ENCODE measurements around the gene STPG3.

STPG3 gene

GRCh38 chr9:137254624-137255447 lies 3.8 kb downstream of the STPG3 start, which contains the start of gene NELFB:
TSS of gene NELFB (plus strand) at chr9:137255327.
- Histone ChIP-seq H3K27ac (ENCODE audit: low read length) (peak within 1 kb of the TSS; percentile 61; the same call in 1 of the 2 replicates), H3K4me2 (ENCODE audit: low read depth, low read length) (peak within 1 kb of the TSS; percentile 98), H3K36me3 (replicated peaks; ENCODE audit: insufficient read depth, low read length) (peaks cover 4% of the 10 kb centered on the region; the same call in 1 of the 2 replicates), H4K20me1 (ENCODE audit: insufficient read depth, low read length) (no peaks in the 10 kb centered on the region), H3K9me2 (replicated peaks; ENCODE audit: insufficient read depth, low read length) (no peaks in the 10 kb centered on the region), H3K9ac (ENCODE audit: low read length) (peak within 1 kb of the TSS; percentile 81), H3K4me1 (ENCODE audit: low read length) (peaks cover 10% of the 10 kb centered on the region; the same call in 1 of the 2 replicates), H3K4me3 (ENCODE audit: low read length) (peak within 1 kb of the TSS; percentile 94), H3K27me3 (replicated peaks; ENCODE audit: insufficient read depth, low read length) (no peaks in the 10 kb centered on the region), H3F3A (ENCODE audit: insufficient read depth, low read length) (peaks cover 8% of the 10 kb centered on the region), H3K79me2 (ENCODE audit: low read length) (peaks cover 24% of the 10 kb centered on the region), H2AFZ (ENCODE audit: low read length) (peak within 1 kb of the TSS; percentile 99), H3K9me3 (replicated peaks; ENCODE audit: insufficient read depth, low read length) (no peaks in the 10 kb centered on the region)
- DNase-seq = peak; percentile 89
- no peak for TF ChIP-seq CTCF (IDR thresholded peaks at IDR 0.05; ENCODE audit: low read length)
- no peak for TF ChIP-seq EZH2 (optimal IDR thresholded peaks at IDR 0.05; ENCODE audit: low read depth, low read length)
- no peak for TF ChIP-seq EZH2phosphoT487 (IDR thresholded peaks at IDR 0.05; ENCODE audit: low read length)

GRCh38 chr9:137255448-137256114 lies 4.5 kb downstream of the STPG3 start:
- Histone ChIP-seq H2AFZ (ENCODE audit: low read length) (peak overlapping the region; percentile 59), H3K4me3 (ENCODE audit: low read length) (peak overlapping the region; percentile 94), H3K4me2 (ENCODE audit: low read depth, low read length) (peak overlapping the region; percentile 97), H3K9ac (ENCODE audit: low read length) (peak overlapping the region; percentile 81), H3K79me2 (ENCODE audit: low read length) (peaks cover 24% of the 10 kb centered on the region), H3K27me3 (replicated peaks; ENCODE audit: insufficient read depth, low read length) (no peaks in the 10 kb centered on the region), H3K36me3 (replicated peaks; ENCODE audit: insufficient read depth, low read length) (peaks cover 4% of the 10 kb centered on the region; the same call in 1 of the 2 replicates), H3K4me1 (ENCODE audit: low read length) (peaks cover 10% of the 10 kb centered on the region; the same call in 1 of the 2 replicates), H4K20me1 (ENCODE audit: insufficient read depth, low read length) (no peaks in the 10 kb centered on the region), H3F3A (ENCODE audit: insufficient read depth, low read length) (peaks cover 8% of the 10 kb centered on the region), H3K9me2 (replicated peaks; ENCODE audit: insufficient read depth, low read length) (no peaks in the 10 kb centered on the region), H3K9me3 (replicated peaks; ENCODE audit: insufficient read depth, low read length) (no peaks in the 10 kb centered on the region), H3K27ac (ENCODE audit: low read length) (peak overlapping the region; percentile 61; the same call in 1 of the 2 replicates)
- peak; percentile 69 for DNase-seq
- no peak for TF ChIP-seq CTCF (IDR thresholded peaks at IDR 0.05; ENCODE audit: low read length)
- TF ChIP-seq EZH2phosphoT487 (IDR thresholded peaks at IDR 0.05; ENCODE audit: low read length) = no peak
- TF ChIP-seq EZH2 (optimal IDR thresholded peaks at IDR 0.05; ENCODE audit: low read depth, low read length) = no peak

DNA sequence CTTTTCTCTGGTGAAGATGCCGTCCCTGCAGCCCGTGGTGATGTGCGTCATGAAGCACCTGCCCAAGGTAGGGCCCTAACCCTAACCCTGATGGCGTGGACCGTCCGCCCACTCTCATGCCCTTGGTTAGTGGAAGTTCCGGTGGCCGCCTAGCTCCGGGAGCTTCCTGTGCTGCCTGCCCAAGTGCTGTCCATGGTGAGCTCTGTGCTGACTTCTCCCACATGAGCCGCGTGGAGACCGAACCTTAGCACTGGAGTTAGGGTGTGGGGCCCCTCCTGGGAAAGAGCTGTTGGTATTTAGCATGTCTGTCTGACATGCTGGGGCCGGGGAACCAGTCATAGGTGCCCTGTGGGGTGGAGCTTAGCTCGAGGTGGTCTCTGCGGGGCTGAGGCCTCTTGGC lies 5.3 kb downstream of the STPG3 start:
- peaks cover 10% of the 10 kb centered on the region; the same call in 1 of the 2 replicates for H3K4me1 ChIP-seq (ENCODE audit: low read length)
- peak overlapping the region; percentile 97 for H3K4me2 ChIP-seq (ENCODE audit: low read depth, low read length)
- H3K27me3 ChIP-seq (replicated peaks; ENCODE audit: insufficient read depth, low read length) = no peaks in the 10 kb centered on the region
- peaks cover 4% of the 10 kb centered on the region; the same call in 1 of the 2 replicates for H3K36me3 ChIP-seq (replicated peaks; ENCODE audit: insufficient read depth, low read length)
- TF ChIP-seq EZH2phosphoT487 (IDR thresholded peaks at IDR 0.05; ENCODE audit: low read length) (no peak), EZH2 (optimal IDR thresholded peaks at IDR 0.05; ENCODE audit: low read depth, low read length) (no peak), CTCF (IDR thresholded peaks at IDR 0.05; ENCODE audit: low read length) (no peak)
- no peak for DNase-seq
- H3K79me2 ChIP-seq (ENCODE audit: low read length) = peaks cover 24% of the 10 kb centered on the region
- H3K27ac ChIP-seq (ENCODE audit: low read length) = no peak overlapping the region
- peaks cover 8% of the 10 kb centered on the region for H3F3A ChIP-seq (ENCODE audit: insufficient read depth, low read length)
- H3K9ac ChIP-seq (ENCODE audit: low read length) = peak overlapping the region; percentile 81; the same call in 1 of the 2 replicates
- no peaks in the 10 kb centered on the region for H3K9me2 ChIP-seq (replicated peaks; ENCODE audit: insufficient read depth, low read length)
- peak overlapping the region; percentile 94 for H3K4me3 ChIP-seq (ENCODE audit: low read length)
- H2AFZ ChIP-seq (ENCODE audit: low read length) = no peak overlapping the region
- no peaks in the 10 kb centered on the region for H4K20me1 ChIP-seq (ENCODE audit: insufficient read depth, low read length)
- no peaks in the 10 kb centered on the region for H3K9me3 ChIP-seq (replicated peaks; ENCODE audit: insufficient read depth, low read length)

All from MM.1S (cell line).